HG02938 (cell line): ENCODE data around the gene PRRG2.
A peak's percentile ranks its signal among the peaks of the same experiment; 100 is the strongest.

Experiments
- ATAC-seq: cut with Tn5 transposase; IDR thresholded peaks from one replicate; pipeline ENCODE4 v1.9.1; 2021; ENCODE audit warnings: mild to moderate bottlenecking, moderate library complexity; ENCODE audit not compliant: unreplicated experiment

The PRRG2 gene

DNA sequence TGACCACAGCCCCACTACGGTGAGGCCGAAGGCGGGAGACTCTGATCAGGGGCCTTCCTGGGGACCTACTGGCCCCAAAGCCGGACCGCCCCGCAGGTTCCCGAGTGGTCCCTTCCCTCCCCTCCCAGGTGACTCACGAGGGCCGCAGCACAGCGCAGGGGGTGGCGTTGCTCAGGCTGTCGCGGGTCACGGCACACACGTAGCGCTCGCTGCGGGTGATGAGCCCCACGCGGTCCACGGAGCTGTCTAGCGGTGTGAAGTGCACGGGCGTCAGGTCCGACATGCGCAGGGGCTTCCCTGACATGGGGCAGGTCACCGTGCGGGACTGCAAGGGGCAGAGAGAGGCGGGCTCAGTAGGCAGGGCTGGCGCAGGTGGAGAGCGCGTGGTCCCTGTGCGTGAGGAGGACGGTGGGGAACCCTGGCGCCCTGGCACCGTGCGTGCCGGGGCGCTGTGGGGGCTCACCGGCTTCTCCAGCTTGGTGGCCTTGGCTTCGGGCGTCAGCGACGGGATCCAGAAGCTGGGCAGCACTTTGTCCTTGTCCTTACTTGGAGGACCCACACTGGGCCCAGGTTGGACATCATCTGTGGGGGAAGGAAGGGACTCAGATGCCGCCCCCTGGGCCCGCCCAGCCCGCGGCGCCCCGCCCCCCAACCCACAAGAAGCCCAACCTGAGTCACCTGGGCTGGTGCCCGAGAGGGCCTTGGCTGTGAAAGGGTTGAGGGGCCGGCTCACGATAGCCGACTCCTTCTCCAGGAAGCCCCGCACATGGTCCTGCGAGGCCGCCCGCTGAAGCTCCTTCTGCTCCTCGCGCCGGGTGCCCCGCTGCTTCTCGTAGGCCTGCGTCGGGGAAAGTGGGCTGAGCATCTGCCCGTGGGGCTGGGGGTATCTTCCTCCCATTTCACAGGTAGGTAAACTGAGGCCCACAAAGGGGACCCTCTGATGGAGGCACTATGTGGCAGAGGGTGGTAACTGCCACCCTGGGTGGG, 24.4 kb upstream of the PRRG2 start:
- ATAC-seq, result no peak

DNA sequence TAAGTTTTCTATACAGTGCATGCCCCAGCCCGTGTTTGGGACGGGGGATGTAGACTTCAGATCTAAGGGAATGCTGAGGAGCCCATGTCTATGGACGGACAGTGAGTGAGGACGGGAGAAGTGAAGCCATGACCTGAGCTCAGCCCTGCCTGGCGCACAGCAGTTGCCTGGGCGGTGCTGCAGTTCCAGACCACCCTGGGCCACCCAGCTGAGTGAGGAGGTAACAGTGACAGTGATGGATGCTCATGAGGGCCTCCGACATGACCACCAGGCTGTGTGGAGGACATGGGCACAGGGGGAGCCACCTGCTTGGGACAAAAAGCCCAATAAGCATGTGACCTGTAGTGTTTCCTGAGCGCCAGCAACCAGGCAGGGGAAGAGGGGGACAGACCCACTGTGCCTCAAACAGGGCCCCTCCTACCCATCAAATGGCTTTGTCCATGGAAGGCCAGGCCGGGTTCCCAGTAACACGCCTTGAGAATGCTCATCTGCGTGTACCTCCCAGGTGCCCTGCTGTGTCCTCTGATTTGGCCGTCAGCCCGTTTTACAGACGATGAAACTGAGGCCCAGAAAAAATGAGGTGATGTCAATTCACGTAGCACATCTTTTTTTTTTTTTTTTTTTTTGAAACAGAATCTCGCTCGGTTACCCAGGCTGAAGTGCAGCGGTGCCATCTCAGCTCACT, 23.3 kb upstream of the PRRG2 start:
- ATAC-seq, result no peak

DNA sequence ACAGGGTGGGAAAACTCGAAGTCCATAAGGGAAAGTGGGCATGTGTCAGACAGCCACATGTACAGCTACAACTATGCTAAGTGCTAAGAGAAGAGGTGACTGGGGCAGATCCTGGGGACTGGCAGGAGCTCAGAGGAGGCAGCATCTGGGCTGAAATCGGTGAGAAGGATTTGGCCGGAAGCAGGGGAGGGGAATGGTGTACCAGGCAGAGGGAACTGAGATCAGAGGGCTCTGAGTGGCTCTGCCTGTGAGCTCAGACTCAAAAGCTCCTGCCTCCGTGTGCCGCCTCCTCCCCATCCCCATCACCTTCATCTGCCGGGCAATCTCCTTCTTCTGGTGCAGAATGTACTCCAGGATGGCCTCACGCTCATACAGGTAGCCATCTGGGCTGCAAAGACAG, 22.5 kb upstream of the PRRG2 start:
- no peak for ATAC-seq

DNA sequence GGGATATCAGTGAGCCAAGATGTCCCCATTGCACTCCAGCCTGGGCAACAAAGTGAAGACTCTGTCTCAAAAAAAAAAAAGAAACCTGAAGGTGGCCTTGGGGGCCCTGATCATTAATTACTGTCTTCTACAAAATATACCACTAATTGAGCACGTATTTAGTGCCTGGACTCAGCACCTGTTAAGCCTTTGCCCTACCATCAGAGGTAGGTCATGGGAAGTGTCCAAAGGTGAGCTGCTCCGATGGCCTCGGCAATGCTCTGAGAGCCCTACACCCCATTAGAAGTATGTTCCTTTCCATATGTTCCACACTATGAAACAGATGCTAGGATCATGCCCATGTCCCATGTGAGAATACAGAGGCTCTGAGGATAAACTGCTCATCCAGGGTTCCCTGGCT, 21.7 kb upstream of the PRRG2 start:
- no peak for ATAC-seq

DNA sequence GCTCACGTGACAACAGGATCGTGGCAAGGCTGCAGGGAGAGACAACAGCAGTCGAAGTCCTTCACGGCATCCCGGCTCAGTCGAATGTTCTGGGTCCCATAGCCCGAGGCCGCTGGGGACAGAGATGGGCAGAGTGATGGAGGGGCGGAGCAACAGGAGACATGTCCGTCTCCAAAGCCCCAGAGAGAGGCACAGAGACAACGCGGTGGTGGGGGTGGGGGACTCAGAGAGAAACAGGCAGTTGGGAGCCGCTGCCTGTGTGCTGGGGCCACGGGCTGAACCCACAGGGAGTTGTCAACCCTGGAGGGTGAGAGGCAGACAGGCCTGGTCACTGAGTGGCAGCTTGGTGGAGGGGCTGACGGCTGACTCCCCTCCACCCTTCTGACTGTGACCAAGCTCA, 21.2 kb upstream of the PRRG2 start:
- ATAC-seq, result no peak

DNA sequence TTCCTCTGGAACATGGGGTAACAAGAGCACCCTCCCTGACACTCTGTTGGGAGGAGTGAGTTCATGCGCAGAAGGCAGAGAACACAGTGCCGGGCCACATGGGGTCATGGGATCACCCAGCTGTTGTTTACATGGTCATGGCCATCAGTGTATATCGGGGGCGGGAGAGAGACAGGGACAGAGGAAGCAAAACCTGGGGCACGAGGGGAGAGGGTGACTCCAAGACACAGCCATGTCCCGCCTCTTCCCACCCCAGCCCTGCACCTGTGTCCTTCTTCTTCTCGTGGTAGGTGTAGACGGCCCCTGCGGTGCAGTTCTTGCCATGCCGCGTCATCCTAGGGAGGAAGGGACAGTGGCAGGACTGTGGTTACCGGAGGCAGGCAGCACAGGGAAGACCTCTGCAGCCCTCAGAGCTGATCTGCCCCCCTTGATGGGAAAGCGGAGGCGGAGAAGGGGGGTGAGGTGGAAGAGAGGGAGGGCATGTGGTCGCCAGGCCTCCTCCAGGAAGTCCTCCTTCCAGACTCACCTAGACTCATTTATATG, 20.7 kb upstream of the PRRG2 start:
- ATAC-seq, result no peak

DNA sequence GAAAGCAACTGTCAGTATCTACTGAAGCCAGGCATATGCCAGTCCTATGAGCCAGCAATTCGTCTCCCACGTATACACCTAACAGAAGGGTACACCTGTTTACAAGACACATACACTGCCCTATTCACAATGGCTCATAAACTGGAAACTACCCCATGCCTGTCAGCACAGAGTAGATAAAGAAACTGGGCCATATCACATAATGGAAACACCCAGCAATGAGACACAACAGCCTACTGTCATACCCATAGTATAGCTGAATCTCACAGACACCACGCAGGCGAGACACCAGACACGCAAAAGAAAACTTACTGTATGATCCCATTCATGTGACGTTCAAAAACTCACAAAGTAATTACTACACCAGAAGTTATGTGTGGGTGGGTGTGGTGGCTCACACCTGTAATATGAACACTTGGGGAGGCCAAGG, 16.5 kb upstream of the PRRG2 start:
- ATAC-seq, result no peak

DNA sequence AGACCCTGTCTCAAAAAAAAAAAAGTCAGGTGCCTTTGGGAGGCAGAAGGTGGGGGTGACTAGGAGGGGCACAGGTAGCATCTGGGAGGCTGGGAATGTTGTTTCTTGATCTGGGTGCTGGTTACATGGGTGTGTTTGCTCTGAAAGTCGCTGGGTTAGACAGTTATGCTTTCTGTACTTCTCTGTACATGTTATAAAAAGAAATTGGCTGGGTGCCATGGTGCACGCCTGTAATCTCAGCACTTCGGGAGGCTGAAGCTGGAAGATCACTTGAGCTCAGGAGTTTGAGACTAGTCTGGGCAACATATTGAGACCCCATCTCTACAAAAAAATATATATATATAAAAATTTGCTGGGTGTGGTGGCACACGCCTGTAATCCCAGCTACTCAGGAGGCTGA, 15.9 kb upstream of the PRRG2 start:
- no peak for ATAC-seq

DNA sequence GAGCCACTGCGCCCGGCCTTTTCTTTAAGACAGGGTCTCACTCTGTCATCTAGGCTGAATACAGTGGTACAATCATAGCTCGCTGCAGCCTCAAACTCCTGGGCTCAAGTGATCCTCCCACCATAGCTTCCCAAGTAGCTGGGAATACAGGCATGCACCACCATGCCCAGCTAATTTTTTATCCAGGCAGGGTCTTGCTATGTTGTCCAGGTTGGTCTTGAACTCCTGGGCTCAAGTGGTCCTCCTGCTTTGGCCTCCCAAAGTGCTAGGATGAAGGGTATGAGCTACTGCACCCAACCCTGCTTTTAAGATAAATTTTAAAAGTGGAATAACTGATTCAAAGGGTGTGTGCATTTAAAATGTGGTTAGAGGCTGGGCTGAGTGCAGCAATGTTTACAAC, 14.8 kb upstream of the PRRG2 start:
- ATAC-seq, result no peak

DNA sequence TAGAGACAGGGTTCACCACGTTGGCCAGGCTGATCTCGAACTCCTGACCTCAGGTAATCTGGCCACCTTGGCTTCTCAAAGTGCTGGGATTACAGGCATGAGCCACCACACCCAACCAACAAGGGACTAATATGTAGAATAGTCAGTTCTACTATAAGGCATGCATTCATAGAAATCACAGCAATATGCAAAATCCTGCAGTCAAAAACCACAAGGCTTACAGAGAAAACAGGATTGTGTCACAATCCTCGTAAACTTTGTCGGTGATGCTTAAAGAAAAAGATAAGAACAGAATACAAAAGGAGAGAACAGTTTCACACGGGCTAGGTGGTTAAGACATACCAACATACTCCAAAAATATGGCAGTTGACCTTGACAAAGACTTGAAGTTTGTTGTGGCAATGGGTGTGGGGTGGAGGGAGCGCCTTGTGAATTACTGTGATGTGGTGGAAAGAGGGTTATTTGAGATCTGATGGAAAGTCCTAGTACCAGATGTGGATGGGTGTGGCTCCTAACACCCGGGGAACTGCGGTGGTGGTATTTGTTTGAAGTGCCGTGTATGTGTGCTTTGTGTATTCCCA, 13.2 kb upstream of the PRRG2 start:
- no peak for ATAC-seq

DNA sequence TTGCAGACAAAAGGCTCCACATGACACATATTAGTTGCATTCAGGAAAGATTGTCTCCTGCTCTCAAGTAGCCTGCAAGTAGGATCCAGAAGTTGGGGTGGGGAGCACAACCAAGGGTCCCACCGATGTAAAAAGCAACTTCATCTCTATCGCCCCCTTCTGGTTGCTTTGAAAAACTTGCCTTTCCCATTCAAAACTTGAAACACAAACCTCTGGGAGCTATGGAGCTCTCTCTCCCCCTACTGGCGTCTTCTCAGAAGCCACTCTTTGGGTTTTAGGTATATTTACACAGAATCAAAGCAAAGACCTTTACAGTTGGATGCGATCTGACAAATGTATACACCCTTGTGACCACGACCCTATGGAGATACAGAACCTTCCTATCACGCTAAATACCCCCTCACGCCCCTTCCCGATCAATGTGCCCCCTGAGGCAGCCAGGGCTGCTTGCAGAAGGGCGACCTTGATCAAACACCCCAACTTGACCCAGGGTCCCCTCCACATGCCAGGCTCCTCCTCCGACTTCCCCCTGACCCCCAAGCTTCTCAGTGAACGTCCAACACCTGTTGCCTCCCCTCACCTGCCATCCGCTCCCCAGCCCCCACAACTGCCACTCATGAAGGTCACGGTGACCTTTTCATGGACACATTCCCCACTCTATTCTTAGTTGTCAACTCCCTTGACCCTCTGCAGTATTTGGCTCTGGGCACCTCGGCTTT, 10.8 kb upstream of the PRRG2 start:
- ATAC-seq, result no peak

DNA sequence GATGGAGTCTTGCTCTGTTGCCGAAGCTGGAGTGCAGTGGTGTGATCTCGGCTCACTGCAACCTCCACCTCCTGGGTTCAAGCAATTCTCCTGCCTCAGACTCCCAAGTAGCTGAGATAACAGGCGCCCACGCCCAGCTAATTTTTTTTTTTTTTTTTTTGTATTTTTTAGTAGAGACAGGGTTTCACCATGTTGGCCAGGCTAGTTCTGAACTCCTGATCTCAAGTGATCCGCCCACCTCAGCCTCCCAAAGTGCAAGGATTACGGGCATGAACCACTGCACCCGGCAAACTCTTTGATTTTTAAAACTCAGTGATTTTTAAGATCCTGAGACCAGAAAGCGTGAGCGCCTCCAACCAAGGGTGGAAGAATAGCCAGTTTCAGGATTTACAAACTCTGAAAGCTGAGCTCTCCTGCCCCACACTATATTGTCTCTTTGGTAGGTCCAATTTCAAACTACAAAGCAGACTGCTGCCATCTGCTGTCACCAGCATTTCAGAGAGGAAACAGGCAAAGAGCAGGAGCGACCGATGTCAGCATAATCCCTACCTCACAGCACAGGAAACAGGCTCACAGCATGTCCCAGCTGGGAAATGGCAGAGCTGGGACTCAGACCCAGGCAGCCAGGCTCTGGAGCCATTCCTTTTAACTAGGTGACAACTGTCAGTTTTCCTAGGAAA, 10.0 kb upstream of the PRRG2 start:
- ATAC-seq, result no peak

DNA sequence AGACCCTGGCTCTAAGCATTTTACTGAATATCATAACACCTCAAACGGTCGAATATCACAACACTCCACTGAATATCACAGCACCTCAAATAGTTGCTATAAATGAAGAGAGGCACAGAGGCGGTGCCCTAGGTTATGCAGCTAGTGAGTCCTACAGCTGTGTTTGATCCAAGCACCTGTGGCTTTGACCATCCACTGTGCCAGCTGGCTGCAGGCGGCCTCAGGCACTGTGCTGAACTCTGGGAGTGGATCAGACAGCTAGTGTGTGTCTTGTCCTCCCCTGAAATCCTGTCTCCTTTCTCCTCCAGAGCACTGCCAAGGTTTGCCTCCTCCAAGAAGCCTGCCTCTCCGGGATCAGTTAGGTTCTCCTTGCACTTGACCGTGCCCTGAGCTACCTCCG, 8.1 kb upstream of the PRRG2 start:
- ATAC-seq, result no peak

DNA sequence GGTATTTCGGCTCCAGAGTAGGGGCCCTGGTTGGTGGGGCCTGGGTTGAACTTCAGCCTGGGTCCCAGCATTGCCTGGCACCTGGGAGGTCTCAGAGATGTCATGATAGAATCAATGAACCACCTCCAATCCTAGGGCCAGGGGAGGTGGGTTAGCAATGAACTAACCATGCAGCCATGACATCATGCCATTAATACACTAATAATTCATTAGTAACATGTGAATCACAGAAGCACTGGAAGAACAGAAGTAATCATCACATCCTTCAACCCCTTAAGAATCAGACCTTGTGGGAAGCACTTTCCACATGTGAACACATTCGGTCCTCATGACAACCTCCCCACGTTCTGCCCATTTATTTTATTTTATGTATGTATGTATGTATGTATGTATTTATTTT, 7.7 kb upstream of the PRRG2 start:
- ATAC-seq, result no peak

DNA sequence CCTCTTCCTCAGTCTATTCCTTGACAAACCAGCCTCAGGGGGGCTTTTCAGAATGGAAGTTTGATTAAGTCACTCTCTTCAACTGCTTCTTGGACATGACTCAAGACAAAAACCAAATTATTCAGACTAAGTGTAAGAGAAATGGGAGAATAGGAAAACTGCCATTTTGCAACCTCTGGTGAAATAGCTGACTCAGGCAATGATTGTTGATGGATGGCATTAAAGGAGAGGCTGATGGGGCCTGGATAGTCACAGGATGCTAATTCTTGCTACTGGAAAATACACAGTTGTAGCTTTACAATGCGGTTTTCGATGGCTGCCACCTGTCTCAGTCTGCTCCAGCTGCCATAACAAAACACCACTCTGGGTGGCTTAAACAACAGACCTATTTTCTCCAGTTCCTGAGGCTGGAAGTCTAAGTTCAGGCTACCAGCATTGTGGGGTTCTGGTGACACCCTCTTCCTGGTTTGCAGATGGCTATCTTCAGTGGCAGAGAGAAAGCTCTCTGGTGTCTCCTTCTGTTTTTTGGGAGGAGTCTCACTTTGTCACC, 6.8 kb upstream of the PRRG2 start:
- no peak for ATAC-seq

DNA sequence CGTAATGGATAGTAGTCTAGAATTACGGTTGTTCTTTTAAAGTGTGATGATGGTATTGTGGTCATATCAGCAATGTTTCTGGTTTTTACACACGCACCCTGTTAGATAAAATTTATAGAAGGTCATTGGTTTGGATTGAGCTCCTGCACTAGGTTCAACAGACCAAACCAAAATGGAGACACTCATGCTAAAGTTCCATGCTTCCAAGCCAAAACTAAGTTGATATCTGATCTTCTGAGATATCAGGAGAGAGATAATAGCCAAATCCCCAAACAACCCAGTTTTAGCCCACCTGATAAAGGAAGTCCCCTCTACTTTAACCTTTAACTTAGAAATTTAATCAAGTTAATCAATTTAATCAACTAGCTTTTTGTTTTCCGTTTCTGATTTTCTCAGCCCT, 1.9 kb upstream of the PRRG2 start:
- ATAC-seq, result no peak

DNA sequence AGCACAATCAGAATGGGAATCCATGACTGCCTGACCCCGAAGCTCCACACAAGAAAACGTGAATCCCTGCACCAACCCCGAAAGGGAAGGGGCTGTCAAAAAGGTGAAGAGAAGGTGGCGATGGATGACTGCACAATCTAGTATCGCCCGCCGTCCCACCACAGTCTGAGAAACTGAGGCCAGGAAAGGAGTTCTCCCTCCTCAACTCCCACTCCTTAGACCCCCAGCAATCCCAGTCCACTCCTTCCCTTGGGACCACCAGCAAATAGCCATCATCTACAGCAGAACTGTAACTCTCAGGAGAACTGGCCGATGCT, 1.2 kb upstream of the PRRG2 start:
- no peak for ATAC-seq

DNA sequence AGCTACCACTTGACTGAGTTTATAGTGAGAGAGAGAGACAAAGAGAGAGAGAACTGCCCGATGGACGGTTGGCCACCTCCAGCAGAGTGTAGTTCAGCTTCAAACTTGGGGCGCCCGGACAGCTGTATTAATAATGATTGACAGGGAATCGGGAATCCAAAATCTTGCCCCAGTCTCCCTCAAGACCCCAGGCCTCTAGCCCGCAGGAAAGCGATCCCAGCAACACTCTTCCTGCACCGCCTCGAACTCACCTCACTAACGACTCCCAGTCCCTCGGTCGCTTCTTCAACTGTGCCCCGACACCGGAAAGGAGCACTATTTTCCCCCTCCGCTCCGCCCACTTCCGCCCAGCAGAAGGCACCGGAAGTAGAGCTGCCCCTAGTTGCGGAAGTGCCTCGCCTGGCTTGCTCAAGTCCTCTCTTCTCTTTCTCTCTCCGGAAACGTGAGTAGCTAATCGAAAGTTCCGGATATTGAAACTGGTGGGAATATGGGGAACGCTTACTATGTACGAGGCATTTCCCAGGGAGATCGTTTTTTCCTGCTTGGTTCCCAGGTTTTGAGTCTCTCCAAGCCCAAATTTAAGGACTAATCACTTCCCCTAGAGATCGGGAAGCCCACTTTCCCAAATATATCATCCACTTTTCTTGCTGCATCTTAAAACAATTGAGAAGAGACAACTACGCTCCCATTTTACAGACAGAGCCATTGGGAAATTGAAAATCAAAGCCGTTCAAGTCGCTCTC, 681 bp upstream of the PRRG2 start, which contains the start of gene NOSIP:
Gene NOSIP (minus strand): TSS at position 293 of the 743 bp plus-strand sequence. CDS start 19,865 bp downstream, outside the sequence.
- ATAC-seq, result peak; percentile 94

DNA sequence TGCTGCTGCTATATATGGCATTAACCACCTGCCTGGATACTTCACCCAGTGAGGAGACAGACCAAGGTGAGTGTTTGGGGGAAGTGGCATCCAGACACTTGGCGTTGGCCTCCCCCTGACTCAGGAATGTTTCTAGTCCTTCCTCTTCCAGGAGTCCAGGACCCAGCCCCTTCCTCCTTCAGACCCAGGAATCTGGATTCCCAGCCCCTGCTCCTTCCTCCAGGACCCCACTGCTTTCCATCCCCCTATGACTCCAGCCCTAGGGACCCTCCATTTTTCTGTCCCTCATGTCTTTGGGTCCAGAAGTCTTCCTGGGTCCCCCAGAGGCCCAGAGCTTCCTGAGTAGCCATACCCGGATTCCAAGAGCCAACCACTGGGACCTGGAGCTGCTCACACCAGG, 2.1 kb downstream of the PRRG2 start:
- no peak for ATAC-seq
